ENCODE measurements around the gene IGLL1. TPM values are rescaled to one million over a fixed set of nuclear protein-coding genes. Genes with fewer than 3 reads are reported as not detected.
"Not testable (repeated sequence)": the region's sequence is repeated elsewhere in the genome, so short reads cannot be mapped to it uniquely, and the experiment has no call there.

The IGLL1 gene
- polyA plus RNA-seq, 12 donors = 0.29 to 7.2 (median 0.49) TPM; not detected in 3

DNA sequence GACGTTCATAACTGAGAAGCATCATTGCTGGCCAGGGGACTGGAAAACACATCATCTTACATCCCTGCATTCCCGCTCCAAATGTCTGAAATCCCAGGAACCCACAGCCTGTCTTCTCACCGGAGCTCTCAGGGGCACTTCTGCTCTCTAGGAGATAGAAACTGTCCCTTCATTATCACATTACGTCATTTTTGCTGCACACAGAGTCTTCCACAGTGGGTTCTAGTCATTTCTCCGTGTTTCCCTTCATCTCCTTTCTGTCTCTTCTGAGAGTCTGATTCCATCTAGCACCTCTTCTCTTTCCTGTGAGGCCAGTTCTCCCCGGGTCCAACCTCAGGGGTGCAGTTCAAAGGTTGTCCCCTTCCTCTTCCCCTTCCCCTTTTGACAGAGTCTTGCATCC lies 15.8 kb upstream of the IGLL1 start:
- not testable (repeated sequence) for DNase-seq

DNA sequence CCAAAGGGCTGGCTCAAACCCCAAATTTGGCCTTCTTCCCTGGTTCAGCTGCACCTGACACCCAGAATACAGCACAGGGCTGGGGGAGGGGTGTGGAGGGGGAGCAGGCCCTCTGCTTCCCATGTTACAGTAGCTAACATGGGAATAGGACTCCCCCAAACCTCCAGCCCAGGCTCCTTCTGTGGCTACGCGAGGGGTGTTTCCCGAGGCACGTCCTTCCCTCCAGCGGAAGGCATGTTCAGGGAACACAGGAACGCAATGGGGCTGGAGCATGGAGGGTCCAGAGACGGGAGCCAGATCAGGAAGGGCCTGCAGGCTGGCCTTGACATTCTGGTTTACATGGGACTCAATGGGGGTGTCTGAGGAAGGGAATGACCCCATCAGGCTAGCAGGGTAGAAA lies 11.8 kb upstream of the IGLL1 start:
- no peak for DNase-seq

DNA sequence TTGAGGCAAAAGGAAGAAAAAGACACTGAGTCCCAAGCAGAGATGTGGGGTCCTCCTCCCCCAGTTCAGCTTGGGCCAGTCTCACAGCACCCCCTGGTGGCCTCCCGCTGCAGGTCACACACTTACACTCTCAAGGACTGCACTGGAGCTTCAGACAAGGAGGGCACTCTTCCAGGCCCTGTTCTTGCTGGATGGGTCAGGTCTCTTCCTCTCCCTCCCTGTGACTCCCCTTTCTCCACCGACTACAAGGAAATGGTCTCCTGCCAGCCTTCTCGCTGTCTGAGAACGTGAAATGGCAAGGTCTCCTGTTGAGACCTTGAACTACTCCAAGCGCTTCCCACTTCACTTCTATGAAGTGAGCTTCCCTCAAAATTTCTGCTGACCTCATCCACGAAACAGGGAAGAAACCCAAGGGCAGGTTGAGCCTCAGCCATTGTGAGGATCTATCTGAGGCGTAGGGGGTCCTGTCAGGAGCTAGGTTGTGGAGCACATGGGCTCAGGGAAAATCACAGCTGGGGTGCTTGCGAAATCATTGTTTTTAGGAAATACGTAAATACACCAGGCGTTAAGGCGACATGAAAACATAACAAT lies 11.2 kb upstream of the IGLL1 start:
- peak; percentile 41 for DNase-seq

DNA sequence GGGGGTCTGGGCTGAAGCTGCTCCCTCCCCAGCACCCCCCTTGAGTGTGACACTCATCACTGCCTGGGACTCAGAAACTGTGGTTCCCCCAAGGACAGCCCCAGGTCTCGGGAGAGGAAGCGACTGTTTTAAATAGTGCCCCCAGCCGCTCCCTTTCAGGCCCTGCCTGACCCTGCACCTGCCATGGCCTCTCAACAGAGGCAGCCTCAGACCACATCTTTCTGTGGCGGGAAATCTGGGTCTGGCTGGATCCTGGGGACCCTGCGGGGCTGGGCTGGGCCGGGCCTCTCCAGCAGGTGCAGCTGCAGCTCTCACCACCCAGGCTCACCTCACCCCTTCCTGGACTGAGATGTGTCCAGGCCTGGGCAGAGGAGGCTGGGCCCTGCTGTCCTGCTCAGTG lies 3.7 kb upstream of the IGLL1 start:
- DNase-seq = no peak

DNA sequence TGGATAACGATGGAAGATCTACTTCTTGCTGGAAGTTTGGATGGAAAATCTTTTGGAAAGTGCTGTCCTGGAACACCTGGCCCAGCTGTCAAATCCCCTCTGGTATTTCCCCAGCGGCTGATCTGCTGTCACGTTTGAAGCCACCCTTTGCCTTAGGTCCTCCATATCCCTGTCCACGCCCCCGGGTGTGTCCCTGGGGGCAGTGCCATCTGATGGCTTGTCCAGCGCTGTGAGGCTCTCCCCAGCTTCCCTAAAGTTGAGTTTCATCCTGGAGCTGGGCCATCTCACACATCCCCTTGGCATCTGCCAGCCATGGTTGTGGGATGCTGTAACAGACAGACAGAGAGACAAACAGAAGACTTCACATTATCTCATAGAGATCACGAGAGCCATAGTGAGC lies 3.1 kb upstream of the IGLL1 start:
- DNase-seq = no peak

DNA sequence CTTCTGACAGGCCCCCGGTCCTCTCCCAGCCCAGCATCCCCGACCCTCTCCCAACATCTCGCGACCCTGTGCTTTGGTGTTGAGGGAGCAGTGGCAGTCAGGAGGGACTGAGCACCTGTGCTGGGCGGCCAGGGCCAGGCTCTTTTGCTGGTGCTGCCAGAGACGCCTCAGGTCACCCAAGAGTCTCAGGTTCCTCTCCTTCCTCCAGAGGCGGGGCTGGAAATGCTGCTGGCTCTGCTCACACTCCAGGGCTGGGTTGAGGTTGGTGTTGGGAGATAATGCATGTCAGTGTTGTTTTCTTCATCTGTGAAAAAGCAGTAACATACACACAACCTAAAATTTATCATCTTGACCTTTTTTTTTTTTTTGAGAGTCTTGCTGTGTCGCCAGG lies 1.2 kb upstream of the IGLL1 start:
- DNase-seq = no peak

DNA sequence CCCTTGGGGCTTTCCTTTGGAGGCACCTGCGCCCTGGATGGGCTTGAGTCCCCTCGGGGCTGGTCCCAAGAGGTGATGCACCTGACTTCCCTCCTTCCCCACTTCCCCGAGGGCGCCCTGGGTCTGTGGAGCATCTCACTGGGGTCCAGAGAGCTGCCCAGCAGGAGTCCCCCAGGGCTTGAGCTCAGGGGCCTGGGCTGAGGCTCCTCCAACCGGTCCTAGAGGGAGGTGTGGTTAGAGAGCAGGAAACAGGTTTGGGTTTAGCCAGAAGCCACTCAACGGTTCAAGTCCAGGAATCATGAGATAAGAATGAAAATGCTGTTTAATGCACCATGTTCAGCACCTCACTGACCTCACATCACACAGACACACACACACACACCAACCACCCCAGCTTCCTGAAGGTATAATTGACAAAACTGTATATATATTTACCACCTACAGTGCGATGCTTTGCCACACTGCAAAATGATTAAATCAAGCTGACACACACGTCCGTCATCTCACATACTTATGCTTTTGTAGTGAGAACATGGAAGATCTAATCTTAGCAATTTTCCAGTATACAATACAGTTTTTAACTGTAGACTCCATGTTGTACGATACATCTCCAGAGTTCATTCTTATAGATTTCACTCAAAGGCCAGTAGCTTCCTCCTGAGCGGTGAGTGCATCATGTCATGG lies 628 bp upstream of the IGLL1 start:
- no peak for DNase-seq

DNA sequence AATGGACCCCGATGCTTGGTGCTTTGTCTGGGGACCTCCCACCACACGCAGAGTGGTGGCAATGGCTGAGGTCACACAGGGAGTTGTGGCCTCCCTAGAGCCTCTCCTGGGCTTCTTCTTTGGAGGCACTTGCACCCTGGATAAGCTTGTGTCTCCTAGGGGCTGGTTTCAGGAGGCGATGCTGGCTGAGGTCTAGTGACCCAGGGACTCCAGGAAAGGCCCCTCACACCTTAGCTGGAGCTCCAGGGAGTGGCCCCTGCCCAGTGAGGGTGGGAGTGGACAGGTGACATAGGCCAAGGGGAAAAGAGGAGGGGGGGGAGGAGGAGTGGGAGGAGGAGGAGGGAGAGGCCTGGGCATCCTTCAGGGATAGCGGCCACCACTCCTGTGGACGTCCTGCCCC lies 810 bp downstream of the IGLL1 start:
- no peak for DNase-seq

DNA sequence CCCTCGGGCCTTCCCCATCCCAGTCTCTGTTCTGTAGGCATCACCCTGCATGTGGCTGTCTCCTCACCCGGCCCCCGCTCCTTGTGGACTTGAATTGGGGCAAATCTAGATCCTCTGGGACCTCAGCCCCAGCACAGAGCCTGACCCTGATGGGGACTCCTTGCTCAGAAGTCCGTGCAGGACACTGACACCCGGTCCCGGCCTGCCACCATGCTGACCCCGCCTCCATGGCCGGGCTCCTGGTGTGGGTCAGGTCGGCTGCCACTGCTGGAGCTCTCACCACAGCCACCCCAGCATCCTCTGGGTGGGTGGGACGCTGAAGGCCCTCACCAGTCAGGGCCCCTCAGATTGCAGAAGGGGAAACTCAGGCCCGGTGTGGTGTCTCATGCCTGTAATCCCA lies 1.8 kb downstream of the IGLL1 start:
- DNase-seq = no peak

DNA sequence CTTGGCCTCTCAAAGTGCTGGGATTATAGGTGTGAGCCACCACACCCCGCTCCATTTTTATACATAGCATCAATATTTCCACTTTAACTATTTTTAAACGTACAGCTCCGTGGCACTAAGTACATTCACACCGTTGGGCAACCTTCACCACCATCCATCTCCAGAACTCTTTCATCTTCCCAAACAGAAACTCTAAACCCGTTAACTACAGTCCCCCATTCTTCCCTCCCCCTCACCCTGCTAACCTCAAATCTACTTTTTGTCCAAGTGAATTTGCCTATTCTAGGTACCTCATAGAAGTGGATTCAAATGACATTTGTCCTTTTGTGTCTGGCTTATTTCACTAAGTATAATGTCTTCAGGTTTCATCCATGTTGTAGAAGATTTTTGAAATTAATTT lies 3.4 kb downstream of the IGLL1 start:
- DNase-seq = no peak

DNA sequence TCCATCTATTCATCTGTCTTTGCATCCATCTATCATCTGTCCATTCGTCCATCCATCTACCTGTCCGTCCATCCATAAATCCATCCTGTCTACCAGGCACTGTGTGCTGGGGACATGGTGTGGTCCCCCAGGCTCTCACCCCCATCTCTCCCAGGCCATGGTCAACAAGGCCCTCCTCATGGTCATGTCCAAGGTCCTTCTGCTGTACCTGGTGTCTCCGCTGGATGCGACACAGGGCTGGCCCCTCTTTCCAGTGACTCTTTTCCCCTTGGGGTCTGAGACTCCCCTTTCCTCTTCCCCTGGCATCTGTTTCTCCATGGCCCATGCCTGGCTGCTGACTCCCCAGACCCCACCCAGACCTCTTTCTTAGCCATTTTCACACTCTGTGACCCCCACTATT lies 4.5 kb downstream of the IGLL1 start:
- DNase-seq = no peak

DNA sequence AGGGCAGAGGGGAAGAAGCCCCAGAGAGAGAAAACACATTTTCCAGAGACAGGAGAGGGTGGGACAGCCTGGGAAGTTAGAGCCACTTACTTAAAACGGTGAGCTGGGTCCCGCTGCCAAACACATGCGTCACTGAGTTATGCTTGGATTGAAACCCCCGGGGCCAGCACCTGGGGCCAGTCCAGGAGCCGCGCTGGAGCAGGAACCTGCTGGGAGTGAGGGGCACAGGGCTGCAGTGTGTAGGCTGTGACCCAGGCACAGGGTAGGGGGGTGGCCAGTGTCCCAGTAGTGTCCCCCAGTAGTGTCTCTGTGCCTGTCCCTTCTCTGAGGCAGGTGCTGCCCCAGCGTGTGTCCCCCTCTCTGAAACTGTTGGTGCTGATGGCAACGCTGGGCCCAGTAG lies 5.2 kb downstream of the IGLL1 start:
- no peak for DNase-seq

DNA sequence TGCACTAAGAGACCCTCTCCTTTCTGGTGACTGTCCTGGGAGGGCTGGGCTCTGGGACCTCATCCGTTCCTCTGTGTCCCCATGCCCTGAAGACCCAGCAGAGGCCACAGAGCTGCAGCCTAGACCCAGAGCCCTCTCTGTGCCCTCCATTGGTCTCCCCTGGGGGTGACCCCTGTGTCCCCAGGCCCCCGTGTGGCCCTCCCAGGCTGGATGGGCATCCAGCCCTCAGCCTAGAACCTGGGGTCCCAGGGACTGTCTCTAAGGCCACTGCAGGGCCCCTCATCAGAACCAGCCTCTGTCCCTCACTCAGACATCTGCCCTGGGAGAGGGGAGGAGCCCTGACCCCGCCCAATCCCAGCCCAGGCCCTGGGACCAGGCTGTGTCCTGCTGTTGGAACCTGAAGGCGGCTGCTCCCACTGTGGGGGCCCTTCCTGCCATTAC lies 5.7 kb downstream of the IGLL1 start:
- DNase-seq = no peak

DNA sequence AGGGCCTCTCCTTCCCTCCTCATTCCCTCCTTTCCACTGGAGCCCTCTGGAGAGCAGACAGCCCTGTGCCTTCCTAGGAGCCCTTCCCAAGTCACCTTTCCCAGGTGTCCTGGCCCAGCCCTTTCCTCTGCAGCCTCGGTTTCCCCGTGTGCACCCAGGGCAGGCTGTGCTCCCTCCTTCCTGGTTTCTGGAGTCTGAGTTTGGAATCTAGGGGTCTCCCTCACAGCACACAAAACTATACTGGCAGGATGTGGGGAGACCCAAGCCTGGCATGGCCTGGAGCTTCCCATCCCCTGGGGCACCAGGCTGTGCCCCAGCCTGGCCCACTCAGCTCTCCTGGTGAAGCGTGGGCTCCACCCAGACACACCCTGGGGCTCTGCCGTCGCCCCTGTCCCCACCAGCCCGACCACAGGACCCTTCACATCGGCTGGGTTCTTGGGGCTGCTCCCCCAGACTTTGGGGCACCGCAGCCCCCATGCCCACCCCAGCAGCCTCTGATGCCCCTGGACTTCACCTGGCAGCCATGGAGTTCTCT lies 6.3 kb downstream of the IGLL1 start:
- not testable (repeated sequence) for DNase-seq

DNA sequence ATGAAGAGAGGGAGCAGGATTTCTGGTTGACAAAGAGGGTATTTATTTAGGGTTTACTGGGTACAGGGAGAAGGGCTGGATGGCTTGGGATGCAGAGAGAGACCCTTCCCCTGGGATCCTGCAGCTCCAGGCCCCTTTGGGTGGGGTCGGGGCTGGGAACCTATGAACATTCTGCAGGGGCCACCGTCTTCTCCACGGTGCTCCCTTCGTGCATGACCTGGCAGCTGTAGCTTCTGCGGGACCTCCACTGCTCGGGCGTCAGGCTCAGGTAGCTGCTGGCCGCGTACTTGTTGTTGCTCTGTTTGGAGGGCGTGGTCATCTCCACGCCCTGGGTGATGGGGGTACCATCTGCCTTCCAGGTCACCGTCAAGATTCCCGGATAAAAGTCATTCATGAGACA lies 7.0 kb downstream of the IGLL1 start:
- not testable (repeated sequence) for DNase-seq

DNA sequence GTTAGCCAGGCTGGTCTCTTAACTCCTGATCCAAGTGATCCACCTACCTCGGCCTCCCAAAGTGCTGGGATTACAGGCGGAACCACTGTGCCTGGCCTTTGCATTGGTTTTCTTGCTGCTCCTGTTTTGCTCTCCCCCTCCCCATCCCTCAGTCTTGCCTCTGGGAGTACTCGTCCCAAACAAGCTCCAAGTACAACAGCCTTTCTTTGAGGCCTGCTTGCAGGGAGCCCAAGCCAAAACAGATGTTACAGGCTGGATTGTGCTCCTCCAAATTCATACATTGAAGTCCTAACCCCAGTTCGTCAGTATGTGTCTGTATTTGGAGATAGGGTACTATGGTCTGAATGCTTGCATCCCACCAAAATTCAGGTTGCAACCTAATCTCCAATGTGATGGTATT lies 8.6 kb downstream of the IGLL1 start:
- peak; percentile 29 for DNase-seq

DNA sequence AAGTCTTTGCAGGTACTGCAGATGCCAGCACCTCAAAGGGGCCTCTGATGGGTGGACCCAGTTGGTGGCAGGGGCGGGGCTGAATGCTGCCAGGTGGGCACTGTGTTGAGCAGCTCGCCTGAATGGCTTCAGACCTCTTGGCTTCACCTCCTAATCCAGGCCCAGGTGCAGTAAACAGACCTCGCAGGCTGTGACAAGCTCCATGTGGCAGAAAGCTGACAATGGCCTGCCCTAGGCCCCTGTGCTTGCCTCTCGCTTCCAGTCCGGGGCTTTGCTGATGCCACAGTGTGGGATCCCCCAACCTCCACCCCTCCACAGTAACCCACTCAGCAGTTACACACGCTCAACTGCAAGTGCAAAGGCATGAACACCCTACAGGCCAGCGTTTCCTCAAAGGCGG lies 9.4 kb downstream of the IGLL1 start:
- no peak for DNase-seq

DNA sequence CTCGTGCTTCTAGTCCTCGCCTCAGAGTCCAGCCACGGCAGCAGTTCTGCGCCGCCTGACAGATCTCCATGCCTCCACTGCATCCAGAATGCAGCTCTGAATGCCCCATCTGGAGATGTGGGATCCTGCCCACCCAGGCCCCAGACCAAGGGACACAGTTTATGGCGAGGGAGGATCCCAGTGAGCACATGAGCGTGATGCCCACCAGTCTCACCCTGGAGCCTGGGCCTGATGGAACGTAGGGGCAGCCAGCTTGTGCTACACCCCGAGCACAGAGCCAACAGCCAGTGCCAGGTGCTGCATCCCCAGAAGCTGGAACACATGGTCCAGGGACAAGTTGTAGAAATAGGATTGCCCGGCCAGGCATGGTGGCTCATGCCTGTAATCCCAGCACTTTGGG lies 10.4 kb downstream of the IGLL1 start:
- DNase-seq = no peak

DNA sequence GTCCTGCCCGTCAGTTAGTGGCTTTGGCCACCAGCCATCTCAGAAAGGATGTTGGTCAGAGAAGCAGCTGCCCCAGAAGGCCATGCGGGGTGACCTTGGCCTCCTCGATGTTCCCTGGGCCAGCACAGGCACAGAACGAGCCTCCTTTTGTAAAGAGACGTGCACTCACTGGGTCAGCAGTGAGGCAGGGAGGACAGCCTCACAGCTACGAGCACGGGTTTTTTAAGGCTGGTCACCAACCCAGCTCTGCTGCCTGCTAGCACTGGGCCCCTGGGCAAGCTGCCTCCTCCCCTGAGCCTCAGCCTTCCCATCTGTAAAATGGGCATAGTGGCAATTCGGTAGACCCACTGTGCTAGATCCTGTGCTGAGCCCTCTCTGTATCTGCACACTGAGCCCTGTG lies 10.8 kb downstream of the IGLL1 start:
- DNase-seq = no peak

DNA sequence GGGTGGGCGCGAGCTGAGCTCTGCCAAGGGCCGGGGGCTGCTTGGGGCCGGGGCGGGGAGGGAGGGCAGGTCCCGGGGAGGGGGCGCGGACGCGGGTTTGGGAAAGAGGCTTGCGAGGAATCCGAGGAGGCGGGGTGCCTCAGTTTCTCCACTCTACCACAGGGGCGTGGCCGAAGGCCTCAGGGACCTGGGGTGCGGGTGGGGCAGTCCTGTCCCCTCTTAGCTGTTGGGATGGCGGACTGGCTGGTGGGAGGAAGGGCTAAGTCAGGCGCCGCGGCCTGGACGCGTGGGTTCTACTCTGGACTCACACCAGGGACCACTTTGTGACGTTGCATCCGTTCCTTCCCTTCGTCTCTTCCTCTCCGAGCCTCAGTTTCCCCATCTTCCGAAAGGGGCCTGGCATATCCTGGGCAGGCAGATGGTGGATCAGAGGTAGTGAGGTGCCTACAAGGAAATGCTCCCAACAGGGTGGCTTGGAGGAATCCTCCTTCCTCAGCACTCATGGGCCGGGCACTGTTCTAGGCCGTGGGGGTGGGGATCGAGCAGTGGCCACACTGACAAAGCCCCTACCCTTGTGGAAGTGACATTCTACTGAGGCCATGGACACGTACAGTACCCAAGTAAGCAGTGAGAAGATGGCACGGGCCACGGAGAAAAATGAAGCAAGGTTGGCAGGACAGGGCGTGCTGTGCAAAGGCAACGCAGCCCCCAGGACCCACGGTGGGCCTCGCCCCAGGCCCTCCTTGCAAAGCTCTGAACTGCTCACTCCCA lies 13.2 kb downstream of the IGLL1 start:
- no peak for DNase-seq

DNA sequence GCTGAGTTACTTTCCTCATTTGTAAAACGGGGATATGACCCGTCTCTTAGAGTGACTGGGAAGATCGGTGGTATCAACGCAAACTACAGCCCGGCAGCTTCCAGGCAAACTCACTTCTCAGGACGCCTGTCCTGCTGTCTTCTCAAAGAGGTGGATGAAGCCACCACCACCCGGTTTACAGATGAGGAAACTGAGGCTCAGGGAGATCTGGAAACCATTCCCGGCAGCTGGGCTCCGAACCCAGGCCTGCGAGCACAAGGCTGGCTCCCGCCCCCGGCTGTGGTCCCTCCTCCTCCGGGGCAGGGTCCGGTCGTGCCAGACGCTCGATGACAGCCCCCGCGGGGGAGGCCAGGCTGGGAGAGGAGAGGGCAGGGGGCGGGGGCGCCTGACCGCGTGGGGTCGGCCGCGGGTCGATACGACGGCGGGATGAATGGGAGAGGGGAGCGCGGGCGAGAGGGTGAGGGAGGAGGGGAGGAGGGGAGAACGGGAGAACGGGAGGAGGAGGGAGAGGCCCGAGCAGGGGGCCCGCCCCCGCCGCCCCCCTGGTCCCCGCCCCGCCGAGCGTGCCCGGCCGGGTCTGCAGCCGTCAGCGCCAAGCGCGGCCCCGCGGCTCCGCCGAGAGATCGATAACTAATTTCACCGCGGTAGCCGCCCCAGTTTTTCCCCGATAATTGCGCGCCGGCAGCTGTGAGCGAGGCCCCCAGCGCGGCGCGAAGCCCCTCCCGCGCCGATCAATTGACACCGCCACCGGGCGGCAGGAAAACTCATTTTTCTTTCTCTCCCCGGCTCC lies 14.0 kb downstream of the IGLL1 start:
- DNase-seq = no peak

DNA sequence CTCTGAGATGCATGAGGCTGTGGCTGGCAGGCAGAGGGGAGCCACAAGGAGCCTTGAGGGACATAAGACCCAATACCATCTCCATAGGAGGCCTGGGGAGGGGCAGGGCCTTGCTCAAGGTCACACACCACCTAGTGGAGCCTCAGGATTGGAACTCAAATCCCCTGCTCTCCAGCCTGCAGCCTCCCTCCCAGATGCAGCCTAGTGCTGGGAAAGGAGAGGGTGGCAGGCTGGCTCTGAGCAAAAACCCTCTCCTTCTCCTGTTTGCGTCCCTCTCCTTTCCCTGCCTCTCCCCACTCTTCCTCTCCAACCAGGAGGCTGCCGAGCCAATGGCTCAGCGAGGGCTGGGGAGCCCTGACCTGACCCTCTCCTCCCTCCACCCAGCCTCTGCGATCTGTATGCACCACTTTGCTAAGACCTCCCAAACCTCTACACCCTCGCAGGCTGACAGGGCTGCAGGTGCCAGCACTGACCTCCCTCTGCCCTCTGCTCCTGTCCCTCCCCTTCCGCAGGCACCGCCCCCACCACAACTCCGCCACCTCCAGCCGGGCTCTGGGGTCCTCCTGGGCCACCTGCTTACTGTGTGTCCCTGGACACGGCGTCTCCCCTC lies 14.7 kb downstream of the IGLL1 start:
- no peak for DNase-seq

Measured in muscle of arm (tissue), 12 donors.